GM12878 (cell line): Measurements from ENCODE around the gene MAPK9. TPM values are rescaled to one million over a fixed set of nuclear protein-coding genes. Genes with fewer than 3 reads are reported as not detected.

ENCODE experiments used
- ATAC-seq: fragments of 200-7000 bp; cut with Tn5 transposase; 3 replicates; pipeline ENCODE4 v1.9.1; 2020; ENCODE audit warnings: mild to moderate bottlenecking, moderate library complexity
- BruUV-seq: library from RNA; stranded (reverse); fragments of 400-500 nt; replicated peaks from 2 replicates; lab custom pipeline; 2021; lab: Mats Ljungman, UMichigan
- CTCF ChIA-PET: fragments of 300-600 bp; sonication (Branson Sonifier 250); formaldehyde crosslinking; extraction: SDS; loops from one replicate; lab custom pipeline; 2021; ENCODE audit warnings: inconsistent platforms; lab: Yijun Ruan, JAX
- POLR2A ChIA-PET: fragments of 350-600 bp; formaldehyde crosslinking; extraction: SDS; loops from one replicate; lab custom pipeline; 2021; ENCODE audit warnings: inconsistent platforms; lab: Charles Lee
- RAD21 ChIA-PET: fragments of 300-600 bp; sonication (Branson Sonifier 250); formaldehyde crosslinking; loops from one replicate; lab custom pipeline; 2023; ENCODE audit warnings: antibody characterized with exemption; ENCODE audit not compliant: unreplicated experiment; lab: Charles Lee
- SMC1A ChIA-PET: fragments of 300-600 bp; sonication (Branson Sonifier 250); formaldehyde crosslinking; loops from one replicate; lab custom pipeline; 2023; ENCODE audit not compliant: unreplicated experiment, uncharacterized antibody; lab: Charles Lee
- DNase-seq: peaks from one replicate; pipeline ENCODE4 v3.0.0-alpha.2; 2011; ENCODE audit warnings: low read depth, low spot score
- FAIRE-seq: peaks from 3 replicates; lab custom pipeline; 2011; peaks lifted over from hg19 to GRCh38; lab: Jason Lieb, UNC
- H2AFZ ChIP-seq: 2 replicates; pipeline ENCODE4 v1.6.0; 2011; ENCODE audit warnings: low read depth, low read length, control low read depth; ENCODE audit not compliant: control insufficient read depth
- H3K27ac ChIP-seq: 2 replicates; pipeline ENCODE4 v1.5.1; 2011; ENCODE audit warnings: control low read depth; ENCODE audit not compliant: control insufficient read depth, insufficient read depth
- H3K27me3 ChIP-seq, 2 experiments: replicated peaks in 1 of 2; 2 replicates each; pipeline versions ENCODE4 v1.6.0 to v1.6.1; 2011; ENCODE audit warnings: low read length in 1 of 2; ENCODE audit not compliant: control insufficient read depth in 2 of 2, insufficient read depth in 2 of 2
- H3K36me3 ChIP-seq, 2 experiments: 2 replicates each; pipeline ENCODE4 v1.5.1; 2011; ENCODE audit warnings: low read length in 1 of 2; ENCODE audit not compliant: control insufficient read depth in 2 of 2, insufficient read depth in 2 of 2
- H3K4me1 ChIP-seq: 2 replicates; pipeline ENCODE4 v1.6.1; 2011; ENCODE audit warnings: mild to moderate bottlenecking, low read length, moderate library complexity, mixed read lengths; ENCODE audit not compliant: control insufficient read depth, insufficient read depth
- H3K4me2 ChIP-seq: 2 replicates; pipeline ENCODE4 v1.6.0; 2011; ENCODE audit warnings: control low read depth; ENCODE audit not compliant: control insufficient read depth, insufficient read depth
- H3K4me3 ChIP-seq: fragments of 200-600 bp; sonication (generic); 2 replicates; pipeline ENCODE4 v1.5.1; 2016
- H3K79me2 ChIP-seq: 2 replicates; pipeline ENCODE4 v1.6.0; 2011; ENCODE audit warnings: low read length; ENCODE audit not compliant: control insufficient read depth, insufficient read depth
- H3K9ac ChIP-seq: 2 replicates; pipeline ENCODE4 v1.8.0; 2011; ENCODE audit warnings: low read length, control low read depth, mixed read lengths; ENCODE audit not compliant: control insufficient read depth, insufficient read depth
- H3K9me3 ChIP-seq: replicated peaks from 3 replicates; pipeline ENCODE4 v1.5.1; 2011; ENCODE audit warnings: mild to moderate bottlenecking, low read length; ENCODE audit not compliant: control insufficient read depth, insufficient read depth
- H4K20me1 ChIP-seq: 2 replicates; pipeline ENCODE4 v1.6.0; 2011; ENCODE audit not compliant: control insufficient read depth, insufficient read depth
- BCL3 ChIP-seq: IDR thresholded peaks from 2 replicates; pipeline ENCODE4 v1.6.1; 2011; ENCODE audit warnings: borderline replicate concordance, low read depth, mild to moderate bottlenecking, moderate library complexity, low read length; ENCODE audit not compliant: insufficient read depth, poor library complexity, severe bottlenecking
- CREB1 ChIP-seq: IDR thresholded peaks from 2 replicates; pipeline ENCODE4 v1.6.1; 2012; ENCODE audit warnings: low read depth, mild to moderate bottlenecking, inconsistent platforms
- CTCF ChIP-seq, 3 experiments: IDR thresholded peaks in 2 of 3; conservative IDR thresholded peaks in 1 of 3; 2 replicates each; pipeline ENCODE4 v1.5.1; 2011; ENCODE audit warnings: low read depth in 3 of 3, low read length in 3 of 3, mild to moderate bottlenecking in 3 of 3, control low read depth in 2 of 3, moderate library complexity in 2 of 3, inconsistent platforms in 1 of 3, mixed read lengths in 1 of 3; ENCODE audit not compliant: control insufficient read depth in 2 of 3, insufficient read depth in 1 of 3; ENCODE audit errors: extremely low read depth in 1 of 3
- FOS ChIP-seq: IDR thresholded peaks from 3 replicates; pipeline ENCODE4 v1.6.1; 2011; ENCODE audit warnings: borderline replicate concordance; ENCODE audit not compliant: insufficient read length; ENCODE audit errors: extremely low read depth
- LARP7 ChIP-seq: fragments of 450-650 bp; IDR thresholded peaks from 2 replicates; pipeline ENCODE4 v1.6.1; 2017; ENCODE audit warnings: mild to moderate bottlenecking
- MXI1 ChIP-seq: fragments of 150-350 bp; IDR thresholded peaks from 2 replicates; pipeline ENCODE4 v1.6.1; 2011; ENCODE audit warnings: low read depth, mild to moderate bottlenecking, inconsistent platforms, low read length, improper control_type of control experiment
- NBN ChIP-seq: fragments of 450-650 bp; IDR thresholded peaks from 2 replicates; pipeline ENCODE4 v1.6.1; 2016
- PKNOX1 ChIP-seq: fragments of 450-650 bp; IDR thresholded peaks from 2 replicates; pipeline ENCODE4 v1.6.1; 2016; ENCODE audit warnings: mild to moderate bottlenecking
- POU2F2 ChIP-seq: IDR thresholded peaks from 3 replicates; pipeline ENCODE4 v1.6.1; 2011; ENCODE audit warnings: low read depth, mild to moderate bottlenecking, low read length, borderline replicate concordance
- RBBP5 ChIP-seq: fragments of 200-600 bp; sonication (generic); conservative IDR thresholded peaks from 2 replicates; pipeline ENCODE4 v1.6.1; 2016
- SMARCA5 ChIP-seq: fragments of 450-650 bp; IDR thresholded peaks from 2 replicates; pipeline ENCODE4 v1.6.1; 2017; ENCODE audit warnings: mild to moderate bottlenecking
- TCF3 ChIP-seq: IDR thresholded peaks from 2 replicates; pipeline ENCODE4 v1.6.1; 2012; ENCODE audit warnings: low read depth, mild to moderate bottlenecking, low read length, borderline replicate concordance; ENCODE audit not compliant: insufficient read depth
- YBX1 ChIP-seq: fragments of 450-650 bp; IDR thresholded peaks from 2 replicates; pipeline ENCODE4 v1.6.1; 2016; ENCODE audit warnings: antibody characterized with exemption
- YY1 ChIP-seq: IDR thresholded peaks from 2 replicates; pipeline ENCODE4 v1.6.1; 2011; ENCODE audit warnings: low read depth, mild to moderate bottlenecking, low read length
- ZBTB4 ChIP-seq: fragments of 450-650 bp; formaldehyde crosslinking; IDR thresholded peaks from 2 replicates; pipeline ENCODE4 v1.4.0; 2022; ENCODE audit warnings: mild to moderate bottlenecking, moderate library complexity
- whole genome bisulfite sequencing: methylation state at CpG from one replicate; pipeline ENCODE4 v1.1.6; 2016; ENCODE audit warnings: low lambda C conversion rate; ENCODE audit not compliant: insufficient replicate concordance, insufficient coverage; ENCODE audit errors: missing lambda C conversion rate; 5-methylcytosine and 5-hydroxymethylcytosine counted together
- in situ Hi-C: fragments of 300-500 bp; cut with MboI; formaldehyde crosslinking; loops from 9 replicates; pipeline ENCODE4 v1.14.3; 2018; ENCODE audit warnings: mixed read lengths
- intact Hi-C: fragments of 100-400 bp; cut with micrococcal nuclease; formaldehyde crosslinking; loops from one replicate; pipeline ENCODE4 v1.14.2; 2022; ENCODE audit not compliant: unreplicated experiment
- polyA plus RNA-seq, 11 experiments: library from polyadenylated mRNA; depleted of rRNA in 4 of 11; unstranded in 6 of 11; stranded (reverse) in 5 of 11; fragments of >200 nt; fragmentation: Nextera tagmentation in 4 of 11; fragmentation: Illumina TruSeq in 1 of 11; extraction: Ambion mirVana in 4 of 11; extraction: Trizol in 1 of 11; gene quantifications; 1 replicate in 1 of 11; 2 replicates in 10 of 11; pipeline versions ENCODE4 v1.2.1 to v1.2.3, GENCODE V29; 2011 to 2016; ENCODE audit warnings: inconsistent platforms in 2 of 11, missing spikeins in 2 of 11, low read depth in 1 of 11
- total RNA-seq, 4 experiments: library from RNA; depleted of rRNA in 3 of 4; stranded (reverse); fragments of >200 nt in 3 of 4; fragmentation: Illumina TruSeq in 1 of 4; extraction: Trizol in 1 of 4; gene quantifications; 2 replicates each; pipeline versions ENCODE4 v1.2.1 to v1.2.3, GENCODE V29; 2013 to 2021

MAPK9 gene
- total and polyA plus RNA-seq, 10 of the 15 experiments (the other 5 are each of a cell fraction or from before 2014, with no cell fraction given) = 2.1 to 52.9 (median 21.7) TPM

- Histone ChIP-seq H2AFZ (no peak overlapping the region), H3K9me3 (no peaks in the 10 kb centered on the region; the same call in 2 of the 3 replicates), H3K36me3 (no peaks in the 10 kb centered on the region), H3K27ac (no peak overlapping the region), H3K4me3 (no peak overlapping the region), H3K4me1 (no peaks in the 10 kb centered on the region), H3K4me2 (no peak overlapping the region), H3K9ac (no peak overlapping the region), H3K27me3 (peaks cover 0 to 5% of the 10 kb centered on the region in 2 experiments; a peak in 2 of 4 replicates), H3K79me2 (no peaks in the 10 kb centered on the region), H4K20me1 (no peaks in the 10 kb centered on the region)
- in situ Hi-C loops (no loop called here), intact Hi-C loops (no loop called here)
- WGBS = 17% methylated on average over 4 of the region's 4 CpGs
- RAD21 ChIA-PET = no interaction called here
- no peak for ATAC-seq
- BruUV-seq = no TSS peak
- POLR2A ChIA-PET = no interaction called here
- TF ChIP-seq POU2F2 (no peak), YBX1 (no peak), ZBTB4 (no peak), SMARCA5 (no peak), MXI1 (no peak), NBN (no peak), CREB1 (no peak), BCL3 (no peak), FOS (no peak), RBBP5 (no peak), TCF3 (no peak), PKNOX1 (no peak), LARP7 (no peak), CTCF (IDR thresholded peaks at IDR 0.05 in 2 of 3, conservative IDR thresholded peaks at IDR 0.05 in 1 of 3; ENCODE audit: control insufficient read depth in 2 of 3, extremely low read depth in 1 of 3, insufficient read depth in 1 of 3, low read depth in 3 of 3, low read length in 3 of 3) (no peak), YY1 (no peak)
- FAIRE-seq = no peak
- CTCF ChIA-PET = no interaction called here
- SMC1A ChIA-PET = no interaction called here
- no peak for DNase-seq
Measured at GRCh38 chr5:180211761-180212035, 80.2 kb downstream of the MAPK9 start.
